HepG2 (cell line): ENCODE data around the gene TTC5. TPM values are rescaled to one million over a fixed set of nuclear protein-coding genes. Genes with fewer than 3 reads are reported as not detected.

ENCODE experiments used
- FIP1L1 ChIP-seq: fragments of 200-400 bp; formaldehyde crosslinking; IDR thresholded peaks from 2 replicates; pipeline ENCODE4 v1.6.1; 2018; ENCODE audit warnings: low read depth, mild to moderate bottlenecking, low read length, moderate library complexity, borderline replicate concordance; ENCODE audit not compliant: insufficient read depth
- KAT8 ChIP-seq: IDR thresholded peaks from 2 replicates; pipeline ENCODE4 v1.6.1; 2016; ENCODE audit warnings: missing genetic modification reagents, missing compliant biosample characterization
- SAP130 ChIP-seq: IDR thresholded peaks from 2 replicates; pipeline ENCODE4 v1.6.1; 2016; ENCODE audit warnings: low read depth
- ZNF547 ChIP-seq: sonication (generic); formaldehyde crosslinking; IDR thresholded peaks from 2 replicates; pipeline ENCODE4 v1.5.1; 2020; ENCODE audit warnings: mild to moderate bottlenecking, missing genetic modification reagents
- ZNF607 ChIP-seq: sonication (generic); formaldehyde crosslinking; IDR thresholded peaks from 2 replicates; pipeline ENCODE4 v1.5.1; 2020; ENCODE audit warnings: missing genetic modification reagents, mild to moderate bottlenecking, borderline replicate concordance
- ZNF652 ChIP-seq: IDR thresholded peaks from 2 replicates; pipeline ENCODE4 v1.6.1; 2016; ENCODE audit warnings: low read depth, borderline replicate concordance
- polyA plus RNA-seq, 8 experiments: library from polyadenylated mRNA; depleted of rRNA in 3 of 8; stranded (reverse) in 7 of 8; unstranded in 1 of 8; fragments of >200 nt; fragmentation: Illumina TruSeq in 4 of 8; extraction: Trizol in 4 of 8; gene quantifications; 2 replicates each; pipeline versions ENCODE4 v1.2.1 to v1.2.3, GENCODE V29; 2011 to 2016; ENCODE audit warnings: low read depth in 4 of 8, missing spikeins in 1 of 8, mixed read lengths in 1 of 8; ENCODE audit not compliant: insufficient read depth in 1 of 8
- total RNA-seq, 5 experiments: library from RNA; depleted of rRNA; stranded (reverse); fragments of >200 nt; fragmentation: Illumina TruSeq; extraction: Trizol; gene quantifications; 2 replicates each; pipeline ENCODE4 v1.2.3, GENCODE V29; 2016; ENCODE audit warnings: low read depth in 1 of 5
- TF ChIP-seq, protein P1 (sequence below): sonication (generic); formaldehyde crosslinking; IDR thresholded peaks from 2 replicates; pipeline ENCODE4 v1.8.1; 2023; ENCODE audit warnings: missing genetic modification reagents, inconsistent platforms, borderline replicate concordance
- TF ChIP-seq, protein P2 (sequence below), 2 experiments: IDR thresholded peaks; 2 replicates each; pipeline ENCODE4 v1.6.1; 2011 to 2012; ENCODE audit warnings: low read length in 2 of 2, borderline replicate concordance in 1 of 2, low read depth in 1 of 2, mild to moderate bottlenecking in 1 of 2, moderate library complexity in 1 of 2
- TF ChIP-seq, protein P3 (sequence below): sonication (generic); formaldehyde crosslinking; IDR thresholded peaks from 2 replicates; pipeline ENCODE4 v1.5.0; 2020; ENCODE audit warnings: mild to moderate bottlenecking, missing genetic modification reagents, borderline replicate concordance
- TF ChIP-seq, protein P4 (sequence below): sonication (generic); formaldehyde crosslinking; IDR thresholded peaks from 2 replicates; pipeline ENCODE4 v1.4.0; 2020; ENCODE audit warnings: missing genetic modification reagents

The TTC5 gene
- total and polyA plus RNA-seq, 2 of the 13 experiments (the other 11 are each of a cell fraction or from before 2014, with no cell fraction given): 8.7 to 28.5 TPM

DNA sequence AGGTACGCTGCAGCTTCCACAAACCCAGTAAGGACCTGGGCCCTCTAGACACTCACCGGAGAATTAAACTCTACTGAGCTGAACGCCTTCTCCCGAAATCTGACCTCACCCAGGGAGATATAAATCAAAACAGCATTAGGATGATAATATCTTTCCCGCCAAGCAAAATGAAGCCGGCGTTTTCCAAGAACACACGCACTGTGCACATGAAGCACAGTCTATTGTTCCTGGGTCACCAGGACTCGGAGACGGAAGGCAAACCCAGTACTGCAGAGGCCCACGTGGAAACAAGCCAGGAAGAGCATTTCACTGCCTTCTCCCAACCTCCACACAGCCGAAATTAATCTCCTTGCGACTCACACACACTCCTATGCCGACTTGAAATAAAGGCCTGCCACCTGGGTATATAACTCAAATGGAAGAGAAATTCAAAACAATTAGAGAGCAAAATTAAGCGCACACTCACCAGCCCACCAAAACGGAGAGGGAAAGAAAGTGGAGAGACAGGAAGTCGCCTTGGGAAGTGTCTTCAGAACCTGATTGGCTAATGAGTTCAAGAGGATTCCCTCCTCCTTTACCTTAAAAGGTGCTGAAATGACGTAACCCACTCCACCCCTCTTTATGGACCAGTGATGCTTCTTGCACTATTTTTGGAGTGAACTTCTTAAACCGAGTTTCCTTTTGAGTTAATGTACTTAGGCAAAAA, 27.2 kb upstream of the TTC5 start, which contains the start of gene CCNB1IP1 (continued):
- TF ChIP-seq, protein P1, sequence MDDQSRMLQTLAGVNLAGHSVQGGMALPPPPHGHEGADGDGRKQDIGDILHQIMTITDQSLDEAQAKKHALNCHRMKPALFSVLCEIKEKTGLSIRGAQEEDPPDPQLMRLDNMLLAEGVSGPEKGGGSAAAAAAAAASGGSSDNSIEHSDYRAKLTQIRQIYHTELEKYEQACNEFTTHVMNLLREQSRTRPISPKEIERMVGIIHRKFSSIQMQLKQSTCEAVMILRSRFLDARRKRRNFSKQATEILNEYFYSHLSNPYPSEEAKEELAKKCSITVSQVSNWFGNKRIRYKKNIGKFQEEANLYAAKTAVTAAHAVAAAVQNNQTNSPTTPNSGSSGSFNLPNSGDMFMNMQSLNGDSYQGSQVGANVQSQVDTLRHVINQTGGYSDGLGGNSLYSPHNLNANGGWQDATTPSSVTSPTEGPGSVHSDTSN (CRISPR knock-in tag): 0 out of 2 replicates have a peak, but pooled peaks have one; percentile 32
- TF ChIP-seq SAP130 (CRISPR knock-in tag): peak; percentile 96
- TF ChIP-seq ZNF652 (CRISPR knock-in tag): no peak
- TF ChIP-seq KAT8 (CRISPR knock-in tag): peak; percentile 79; the same call in 1 of the 2 replicates
- TF ChIP-seq, protein P2, sequence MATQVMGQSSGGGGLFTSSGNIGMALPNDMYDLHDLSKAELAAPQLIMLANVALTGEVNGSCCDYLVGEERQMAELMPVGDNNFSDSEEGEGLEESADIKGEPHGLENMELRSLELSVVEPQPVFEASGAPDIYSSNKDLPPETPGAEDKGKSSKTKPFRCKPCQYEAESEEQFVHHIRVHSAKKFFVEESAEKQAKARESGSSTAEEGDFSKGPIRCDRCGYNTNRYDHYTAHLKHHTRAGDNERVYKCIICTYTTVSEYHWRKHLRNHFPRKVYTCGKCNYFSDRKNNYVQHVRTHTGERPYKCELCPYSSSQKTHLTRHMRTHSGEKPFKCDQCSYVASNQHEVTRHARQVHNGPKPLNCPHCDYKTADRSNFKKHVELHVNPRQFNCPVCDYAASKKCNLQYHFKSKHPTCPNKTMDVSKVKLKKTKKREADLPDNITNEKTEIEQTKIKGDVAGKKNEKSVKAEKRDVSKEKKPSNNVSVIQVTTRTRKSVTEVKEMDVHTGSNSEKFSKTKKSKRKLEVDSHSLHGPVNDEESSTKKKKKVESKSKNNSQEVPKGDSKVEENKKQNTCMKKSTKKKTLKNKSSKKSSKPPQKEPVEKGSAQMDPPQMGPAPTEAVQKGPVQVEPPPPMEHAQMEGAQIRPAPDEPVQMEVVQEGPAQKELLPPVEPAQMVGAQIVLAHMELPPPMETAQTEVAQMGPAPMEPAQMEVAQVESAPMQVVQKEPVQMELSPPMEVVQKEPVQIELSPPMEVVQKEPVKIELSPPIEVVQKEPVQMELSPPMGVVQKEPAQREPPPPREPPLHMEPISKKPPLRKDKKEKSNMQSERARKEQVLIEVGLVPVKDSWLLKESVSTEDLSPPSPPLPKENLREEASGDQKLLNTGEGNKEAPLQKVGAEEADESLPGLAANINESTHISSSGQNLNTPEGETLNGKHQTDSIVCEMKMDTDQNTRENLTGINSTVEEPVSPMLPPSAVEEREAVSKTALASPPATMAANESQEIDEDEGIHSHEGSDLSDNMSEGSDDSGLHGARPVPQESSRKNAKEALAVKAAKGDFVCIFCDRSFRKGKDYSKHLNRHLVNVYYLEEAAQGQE (IDR thresholded peaks at IDR 0.05; ENCODE audit: borderline replicate concordance in 1 of 2, low read depth in 1 of 2, low read length in 2 of 2): peak in 1 of 2 experiments; percentile 11; a peak in 1 of 4 replicates
- TF ChIP-seq FIP1L1: no peak
- TF ChIP-seq ZNF547 (CRISPR knock-in tag): peak; percentile 85; the same call in 1 of the 2 replicates
- TF ChIP-seq, protein P3, sequence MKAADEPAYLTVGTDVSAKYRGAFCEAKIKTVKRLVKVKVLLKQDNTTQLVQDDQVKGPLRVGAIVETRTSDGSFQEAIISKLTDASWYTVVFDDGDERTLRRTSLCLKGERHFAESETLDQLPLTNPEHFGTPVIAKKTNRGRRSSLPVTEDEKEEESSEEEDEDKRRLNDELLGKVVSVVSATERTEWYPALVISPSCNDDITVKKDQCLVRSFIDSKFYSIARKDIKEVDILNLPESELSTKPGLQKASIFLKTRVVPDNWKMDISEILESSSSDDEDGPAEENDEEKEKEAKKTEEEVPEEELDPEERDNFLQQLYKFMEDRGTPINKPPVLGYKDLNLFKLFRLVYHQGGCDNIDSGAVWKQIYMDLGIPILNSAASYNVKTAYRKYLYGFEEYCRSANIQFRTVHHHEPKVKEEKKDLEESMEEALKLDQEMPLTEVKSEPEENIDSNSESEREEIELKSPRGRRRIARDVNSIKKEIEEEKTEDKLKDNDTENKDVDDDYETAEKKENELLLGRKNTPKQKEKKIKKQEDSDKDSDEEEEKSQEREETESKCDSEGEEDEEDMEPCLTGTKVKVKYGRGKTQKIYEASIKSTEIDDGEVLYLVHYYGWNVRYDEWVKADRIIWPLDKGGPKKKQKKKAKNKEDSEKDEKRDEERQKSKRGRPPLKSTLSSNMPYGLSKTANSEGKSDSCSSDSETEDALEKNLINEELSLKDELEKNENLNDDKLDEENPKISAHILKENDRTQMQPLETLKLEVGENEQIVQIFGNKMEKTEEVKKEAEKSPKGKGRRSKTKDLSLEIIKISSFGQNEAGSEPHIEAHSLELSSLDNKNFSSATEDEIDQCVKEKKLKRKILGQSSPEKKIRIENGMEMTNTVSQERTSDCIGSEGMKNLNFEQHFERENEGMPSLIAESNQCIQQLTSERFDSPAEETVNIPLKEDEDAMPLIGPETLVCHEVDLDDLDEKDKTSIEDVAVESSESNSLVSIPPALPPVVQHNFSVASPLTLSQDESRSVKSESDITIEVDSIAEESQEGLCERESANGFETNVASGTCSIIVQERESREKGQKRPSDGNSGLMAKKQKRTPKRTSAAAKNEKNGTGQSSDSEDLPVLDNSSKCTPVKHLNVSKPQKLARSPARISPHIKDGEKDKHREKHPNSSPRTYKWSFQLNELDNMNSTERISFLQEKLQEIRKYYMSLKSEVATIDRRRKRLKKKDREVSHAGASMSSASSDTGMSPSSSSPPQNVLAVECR (CRISPR knock-in tag): peak; percentile 94
- no peak; the same call in 1 of the 2 replicates for TF ChIP-seq ZNF607
- TF ChIP-seq, protein P4, sequence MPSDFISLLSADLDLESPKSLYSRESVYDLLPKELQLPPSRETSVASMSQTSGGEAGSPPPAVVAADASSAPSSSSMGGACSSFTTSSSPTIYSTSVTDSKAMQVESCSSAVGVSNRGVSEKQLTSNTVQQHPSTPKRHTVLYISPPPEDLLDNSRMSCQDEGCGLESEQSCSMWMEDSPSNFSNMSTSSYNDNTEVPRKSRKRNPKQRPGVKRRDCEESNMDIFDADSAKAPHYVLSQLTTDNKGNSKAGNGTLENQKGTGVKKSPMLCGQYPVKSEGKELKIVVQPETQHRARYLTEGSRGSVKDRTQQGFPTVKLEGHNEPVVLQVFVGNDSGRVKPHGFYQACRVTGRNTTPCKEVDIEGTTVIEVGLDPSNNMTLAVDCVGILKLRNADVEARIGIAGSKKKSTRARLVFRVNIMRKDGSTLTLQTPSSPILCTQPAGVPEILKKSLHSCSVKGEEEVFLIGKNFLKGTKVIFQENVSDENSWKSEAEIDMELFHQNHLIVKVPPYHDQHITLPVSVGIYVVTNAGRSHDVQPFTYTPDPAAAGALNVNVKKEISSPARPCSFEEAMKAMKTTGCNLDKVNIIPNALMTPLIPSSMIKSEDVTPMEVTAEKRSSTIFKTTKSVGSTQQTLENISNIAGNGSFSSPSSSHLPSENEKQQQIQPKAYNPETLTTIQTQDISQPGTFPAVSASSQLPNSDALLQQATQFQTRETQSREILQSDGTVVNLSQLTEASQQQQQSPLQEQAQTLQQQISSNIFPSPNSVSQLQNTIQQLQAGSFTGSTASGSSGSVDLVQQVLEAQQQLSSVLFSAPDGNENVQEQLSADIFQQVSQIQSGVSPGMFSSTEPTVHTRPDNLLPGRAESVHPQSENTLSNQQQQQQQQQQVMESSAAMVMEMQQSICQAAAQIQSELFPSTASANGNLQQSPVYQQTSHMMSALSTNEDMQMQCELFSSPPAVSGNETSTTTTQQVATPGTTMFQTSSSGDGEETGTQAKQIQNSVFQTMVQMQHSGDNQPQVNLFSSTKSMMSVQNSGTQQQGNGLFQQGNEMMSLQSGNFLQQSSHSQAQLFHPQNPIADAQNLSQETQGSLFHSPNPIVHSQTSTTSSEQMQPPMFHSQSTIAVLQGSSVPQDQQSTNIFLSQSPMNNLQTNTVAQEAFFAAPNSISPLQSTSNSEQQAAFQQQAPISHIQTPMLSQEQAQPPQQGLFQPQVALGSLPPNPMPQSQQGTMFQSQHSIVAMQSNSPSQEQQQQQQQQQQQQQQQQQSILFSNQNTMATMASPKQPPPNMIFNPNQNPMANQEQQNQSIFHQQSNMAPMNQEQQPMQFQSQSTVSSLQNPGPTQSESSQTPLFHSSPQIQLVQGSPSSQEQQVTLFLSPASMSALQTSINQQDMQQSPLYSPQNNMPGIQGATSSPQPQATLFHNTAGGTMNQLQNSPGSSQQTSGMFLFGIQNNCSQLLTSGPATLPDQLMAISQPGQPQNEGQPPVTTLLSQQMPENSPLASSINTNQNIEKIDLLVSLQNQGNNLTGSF (CRISPR knock-in tag): peak; percentile 61; the same call in 1 of the 2 replicates
